ENCODE data around the gene PTPRK.
"Not testable (repeated sequence)": the region's sequence is repeated elsewhere in the genome, so short reads cannot be mapped to it uniquely, and the experiment has no call there.

Gene PTPRK

DNA sequence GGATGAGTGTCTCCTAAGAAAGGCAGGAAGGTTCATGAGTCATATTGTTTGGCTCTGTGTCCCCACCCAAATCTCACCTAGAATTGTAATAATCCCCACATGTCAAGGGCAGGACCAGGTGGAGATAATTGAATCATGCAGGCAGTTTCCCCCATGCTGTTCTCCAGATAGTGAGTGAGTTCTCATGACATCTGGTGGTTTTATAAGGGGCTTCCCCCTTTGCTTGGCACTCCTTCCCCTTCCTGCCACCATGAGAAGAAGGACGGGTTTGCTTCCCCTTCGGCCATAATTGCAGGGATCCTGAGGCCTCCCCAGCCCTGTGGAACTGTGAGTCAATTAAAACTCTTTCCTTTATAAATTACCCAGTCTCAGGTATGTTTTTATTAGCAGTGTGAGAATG, 542.2 kb downstream of the PTPRK start:
- not testable (repeated sequence) for DNase-seq

GRCh38 chr6:127976796-127977195, 543.6 kb downstream of the PTPRK start:
- no peak for DNase-seq

DNA sequence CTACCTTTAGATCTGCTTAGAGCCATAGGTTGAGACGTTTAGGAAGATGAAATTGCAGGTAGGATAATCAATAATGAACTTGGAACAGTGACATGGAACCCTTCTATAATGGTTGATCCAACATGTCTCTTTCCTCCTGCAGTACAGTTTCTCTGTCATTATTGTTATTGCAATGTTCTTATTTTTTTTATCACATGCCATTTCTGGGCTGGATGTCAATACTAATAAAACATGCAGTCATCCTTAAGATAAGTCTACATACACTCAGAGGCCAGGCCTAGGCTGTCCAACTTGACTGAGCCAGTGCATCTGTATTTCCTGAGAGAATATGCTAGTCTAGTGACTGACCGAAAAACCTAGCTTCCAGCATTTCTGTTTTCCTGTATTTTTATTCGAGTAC, 544.3 kb downstream of the PTPRK start:
- no peak for DNase-seq

DNA sequence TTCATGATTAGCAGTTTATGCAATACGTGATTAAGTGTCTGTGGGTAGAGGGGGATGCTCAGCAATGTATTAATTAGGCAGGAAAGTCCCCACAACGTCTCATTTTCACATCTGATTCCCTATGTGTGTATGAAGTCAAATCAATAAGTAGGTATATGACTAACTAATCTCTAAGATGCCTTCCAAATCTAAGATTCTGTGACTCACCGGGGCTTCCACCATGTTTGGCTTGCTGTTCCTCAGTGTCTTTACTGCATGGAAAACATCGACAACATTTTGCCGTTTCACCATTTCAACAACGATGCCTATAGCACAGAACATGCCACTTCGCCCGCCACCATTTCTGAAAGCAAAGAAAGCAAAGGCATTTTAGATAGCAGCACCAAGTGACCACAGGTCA, 547.6 kb downstream of the PTPRK start:
- DNase-seq = no peak

DNA sequence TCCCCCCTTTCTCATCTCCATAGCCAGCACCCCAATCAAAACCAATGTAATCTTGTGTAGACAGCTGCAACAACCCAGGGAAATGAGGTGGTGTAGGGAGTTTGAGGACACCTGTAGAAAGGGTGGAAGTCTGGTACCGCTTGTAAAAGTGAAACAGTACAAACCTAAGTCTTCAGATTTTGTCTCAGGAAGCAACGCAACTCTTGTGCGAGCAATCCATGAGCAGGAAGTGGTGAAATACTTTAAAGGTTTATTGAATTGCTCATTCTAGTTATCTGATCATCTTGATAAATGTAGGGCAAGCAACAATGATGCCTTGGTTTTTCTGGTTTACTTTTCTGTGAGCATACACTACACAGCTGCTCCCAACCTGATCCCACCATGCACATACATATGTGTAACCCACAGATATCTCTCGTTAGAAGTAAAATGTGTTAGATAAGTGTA, 548.4 kb downstream of the PTPRK start:
- DNase-seq = no peak

GRCh38 chr6:127971386-127971785, 549.0 kb downstream of the PTPRK start:
- DNase-seq = no peak

- no peak for DNase-seq
These were observed 550.7 kb downstream of the PTPRK start for GRCh38 chr6:127969701-127970100.

DNA sequence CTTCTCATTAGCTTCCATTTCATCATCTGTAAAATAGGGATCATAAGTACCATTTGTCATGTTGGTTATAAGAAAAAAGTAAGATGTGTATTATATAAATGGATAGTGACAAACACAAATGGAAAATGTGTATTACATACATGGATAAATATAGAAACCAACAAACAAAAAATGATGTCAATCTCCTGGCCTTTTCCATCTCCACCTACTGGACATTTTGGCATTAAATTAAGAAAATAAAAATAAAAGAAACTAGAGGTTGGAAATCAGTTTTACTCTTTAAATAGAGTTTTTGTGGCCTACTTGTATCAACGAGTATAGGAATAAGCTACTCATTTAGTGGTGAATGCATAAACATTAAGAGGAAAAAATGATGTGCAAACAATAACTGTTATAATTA, 552.0 kb downstream of the PTPRK start:
- no peak for DNase-seq

DNA sequence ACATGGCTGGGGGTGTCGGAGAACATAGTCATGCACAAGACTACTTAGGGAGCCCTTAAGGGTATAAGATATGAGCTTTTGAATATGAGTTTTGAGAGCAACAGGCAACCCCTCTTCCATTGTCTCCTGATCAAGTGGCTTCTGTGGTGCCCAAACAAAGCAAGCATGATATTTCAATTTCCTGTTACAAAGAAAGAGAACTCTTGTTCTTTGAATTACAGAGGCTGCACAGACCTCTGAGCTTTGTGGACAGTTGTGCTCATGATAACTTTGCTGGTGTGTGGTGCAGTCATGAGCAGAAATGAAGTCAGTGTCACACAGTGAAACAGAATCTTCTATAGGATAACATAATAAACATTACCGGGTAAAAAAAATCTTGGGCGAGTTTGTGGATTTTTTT, 552.7 kb downstream of the PTPRK start:
- no peak for DNase-seq

DNA sequence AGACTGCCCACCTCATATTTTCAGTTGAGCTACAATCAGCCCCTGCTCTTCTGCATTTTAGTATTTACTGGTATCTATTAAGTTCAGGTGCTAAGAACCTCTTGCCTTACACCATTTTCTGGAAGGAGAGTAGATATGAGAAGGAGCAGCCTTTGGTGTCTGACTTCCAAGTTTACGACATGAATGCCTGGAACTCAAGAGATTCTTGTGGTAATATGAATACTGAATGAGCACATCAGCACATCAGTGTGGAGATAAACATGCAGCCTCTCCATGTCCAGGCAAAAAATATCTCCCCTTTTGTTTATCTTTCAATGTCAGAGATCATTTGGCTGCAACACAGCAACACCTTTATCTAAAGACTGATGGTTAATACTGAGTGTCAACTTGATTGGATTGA, 553.8 kb downstream of the PTPRK start:
- DNase-seq = no peak

GRCh38 chr6:127963495-127963894, 556.9 kb downstream of the PTPRK start:
- peak in 1 of 2 experiments; percentile 52 for DNase-seq

DNA sequence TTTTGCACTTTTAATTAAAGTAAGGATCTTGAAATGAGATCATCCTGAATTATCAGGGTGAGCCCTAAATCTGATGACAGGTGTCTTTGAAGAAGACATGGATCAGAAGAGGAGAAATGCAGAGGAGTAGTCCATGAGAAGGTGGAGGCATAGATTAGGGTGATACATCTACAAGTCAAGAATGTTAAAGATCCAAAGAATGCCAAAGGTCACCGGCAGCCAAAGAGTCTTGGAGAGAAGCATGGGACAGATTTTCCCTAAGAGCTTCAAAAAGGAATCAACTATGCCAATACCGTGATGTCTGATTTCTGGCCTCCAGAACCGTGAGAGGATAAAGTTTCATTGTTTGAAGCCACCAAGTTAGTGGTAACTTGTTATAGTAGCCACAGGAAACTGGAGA, 560.5 kb downstream of the PTPRK start:
- no peak for DNase-seq

DNA sequence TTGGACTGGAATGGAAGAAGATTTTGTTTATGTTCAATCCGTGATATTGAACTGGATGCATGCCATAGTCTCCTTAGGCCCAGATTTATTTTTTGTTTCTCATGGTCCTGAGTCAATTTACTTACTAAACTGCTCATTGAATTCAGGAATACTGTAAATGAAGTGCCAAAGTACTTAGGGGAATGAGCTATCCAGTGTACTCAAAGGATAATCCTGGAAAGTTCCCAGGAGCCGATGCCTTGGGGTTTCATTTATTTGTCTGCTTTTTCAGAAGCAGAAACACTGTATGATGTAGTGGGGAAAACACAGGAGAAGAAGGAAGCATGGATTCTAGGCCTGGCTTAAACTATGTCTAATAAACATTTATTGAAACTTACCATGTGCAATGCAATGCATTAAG, 563.4 kb downstream of the PTPRK start:
- DNase-seq = no peak

DNA sequence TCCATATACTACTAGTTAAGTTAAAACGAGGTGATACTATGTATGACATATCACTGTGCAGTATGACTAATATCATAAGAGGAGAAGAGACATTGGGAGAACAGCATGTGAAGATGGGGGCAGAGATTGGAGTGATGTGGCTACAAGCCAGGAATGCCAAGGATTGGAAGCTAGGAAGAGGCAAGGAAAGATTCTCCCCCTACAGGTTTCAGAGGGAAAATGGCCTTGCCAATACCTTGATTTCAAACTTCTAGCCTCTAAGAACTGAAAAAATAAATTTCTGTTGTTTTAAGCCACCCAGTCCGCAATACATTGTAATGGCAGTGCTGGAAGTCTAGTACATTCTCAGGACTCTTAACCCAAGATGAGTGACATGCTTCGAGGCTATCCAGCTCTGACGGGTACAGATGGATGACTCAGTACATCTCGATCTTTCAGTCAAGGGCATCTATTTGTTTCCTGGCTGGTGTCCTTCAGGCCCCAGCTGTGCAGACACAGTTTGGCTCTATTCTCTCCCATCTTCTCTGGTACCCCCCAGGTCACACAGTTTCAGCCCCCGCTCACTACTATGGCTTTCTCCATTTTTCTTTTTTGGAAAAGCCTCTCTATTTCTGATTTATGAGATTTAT, 564.0 kb downstream of the PTPRK start:
- DNase-seq = no peak

DNA sequence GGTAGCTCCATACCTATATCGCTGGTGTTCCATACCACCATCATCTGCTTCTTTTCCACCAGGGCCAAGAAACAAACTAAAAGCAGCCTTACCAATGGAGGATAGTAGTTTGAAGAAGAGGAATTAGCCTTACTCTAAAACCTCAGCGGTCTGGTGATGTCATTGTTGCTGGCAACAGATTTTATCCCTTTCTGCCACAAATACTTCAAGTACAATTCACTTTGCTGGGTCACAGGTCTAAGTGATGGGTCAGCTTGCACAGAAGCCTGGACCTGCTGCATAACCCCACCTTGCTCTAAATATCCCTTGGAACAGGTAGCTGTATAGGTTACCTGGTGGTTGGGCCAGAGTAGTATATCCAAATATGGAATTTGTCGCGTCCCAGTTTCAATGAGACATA, 566.3 kb downstream of the PTPRK start:
- DNase-seq = no peak

DNA sequence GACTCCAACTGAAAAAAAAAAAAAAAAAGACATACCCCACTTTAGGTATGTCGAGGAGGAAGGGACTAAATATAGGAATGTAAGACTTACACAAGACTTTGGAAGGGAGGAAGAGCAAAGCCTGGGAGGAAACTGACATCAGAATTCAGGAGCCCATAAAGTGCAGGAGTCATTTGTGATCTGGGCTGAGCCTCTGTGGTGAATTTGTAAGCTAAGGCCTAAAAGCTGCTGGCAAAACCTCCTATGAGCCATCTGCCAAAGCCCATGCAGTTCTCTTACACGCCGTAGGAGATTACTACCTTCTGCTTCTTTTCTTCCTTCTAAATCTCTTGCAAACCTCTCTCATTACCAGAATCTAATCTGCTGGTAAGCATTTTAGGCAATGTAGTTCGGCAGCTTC, 567.6 kb downstream of the PTPRK start:
- peak; percentile 61 to 90 for DNase-seq

DNA sequence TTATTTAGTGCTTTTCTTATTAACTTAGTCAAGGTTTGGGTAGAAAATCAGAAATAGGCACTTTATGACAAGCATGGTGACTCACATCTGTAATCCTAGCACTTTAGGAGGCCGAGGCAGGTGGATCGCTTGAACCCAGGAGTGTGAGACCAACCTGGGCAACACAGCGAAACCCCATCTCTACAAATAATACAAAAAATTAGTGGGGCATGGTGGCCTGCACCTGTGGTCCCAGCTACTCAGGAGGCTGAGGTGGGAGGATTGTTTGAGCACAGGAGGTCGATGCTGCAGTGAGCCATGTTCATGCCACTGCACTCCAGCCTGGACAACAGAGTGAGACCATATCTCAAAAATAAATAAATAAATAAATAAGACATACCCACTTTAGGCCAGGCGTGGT, 568.2 kb downstream of the PTPRK start:
- DNase-seq = no peak

GRCh38 chr6:127951172-127951917, 569.1 kb downstream of the PTPRK start:
- no peak for DNase-seq

GRCh38 chr6:127950566-127951145, 569.7 kb downstream of the PTPRK start:
- no peak for DNase-seq

DNA sequence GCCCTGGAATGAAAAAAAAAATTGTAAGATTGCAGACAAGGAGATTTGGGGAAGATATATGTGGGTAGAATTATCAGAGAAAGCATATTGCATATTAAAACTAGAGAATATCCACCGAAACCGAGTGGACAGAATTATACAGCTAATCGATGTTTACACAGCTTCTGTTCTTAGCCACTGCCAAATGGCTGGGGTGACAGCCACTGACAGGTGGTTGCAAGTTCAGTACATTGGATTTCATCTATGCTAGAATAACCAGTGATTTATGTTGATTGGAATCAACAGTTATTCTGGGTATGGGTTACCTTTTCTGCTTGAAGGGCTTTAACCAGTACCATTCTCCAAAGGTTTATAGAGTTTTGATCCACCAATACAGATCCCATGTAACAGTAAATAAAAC, 571.1 kb downstream of the PTPRK start:
- peak in 1 of 2 experiments; percentile 32 for DNase-seq

GRCh38 chr6:127946388-127946787, 574.0 kb downstream of the PTPRK start:
- DNase-seq = no peak

- no peak for DNase-seq
These were observed 574.8 kb downstream of the PTPRK start for GRCh38 chr6:127945434-127946097.

DNA sequence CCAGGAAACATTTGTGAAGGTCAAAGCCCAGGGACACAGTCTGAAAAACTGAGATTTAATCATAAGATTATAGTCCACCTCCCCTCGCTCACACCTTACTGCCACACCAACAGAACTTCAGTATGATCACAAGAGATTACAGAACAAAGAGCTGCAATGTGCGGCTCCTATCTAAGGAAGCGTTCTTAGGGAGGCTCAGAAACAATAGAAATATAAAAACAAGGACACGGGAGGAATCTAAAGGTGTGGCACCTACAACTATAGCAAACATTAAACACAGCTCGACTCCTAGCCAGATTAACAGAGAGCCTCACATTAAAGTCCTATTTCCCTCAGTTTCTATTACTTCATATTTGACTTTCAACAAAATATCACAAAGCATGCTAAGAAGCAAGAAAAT, 579.2 kb downstream of the PTPRK start:
- DNase-seq = no peak

Data from NCI-H524 (cell line).